Trophoblast cell (in vitro differentiated cells and primary cell): Measurements from ENCODE around the gene CACNA1C.

Experiments used
- DNase-seq, 2 donors: peaks; one replicate each; pipeline ENCODE4 v3.0.0-alpha.2; 2016
- H2AFZ ChIP-seq: 2 replicates; pipeline ENCODE4 v1.6.1; 2013; ENCODE audit warnings: low read length, moderate library complexity, mild to moderate bottlenecking; ENCODE audit not compliant: insufficient read depth, poor library complexity
- H2AK5ac ChIP-seq: 2 replicates; pipeline ENCODE4 v1.6.1; 2013; ENCODE audit warnings: mild to moderate bottlenecking, low read length
- H2BK120ac ChIP-seq: 2 replicates; pipeline ENCODE4 v1.6.1; 2013; ENCODE audit warnings: low read length, mild to moderate bottlenecking, moderate library complexity; ENCODE audit not compliant: insufficient read depth, poor library complexity
- H2BK12ac ChIP-seq: 2 replicates; pipeline ENCODE4 v1.6.1; 2013; ENCODE audit warnings: mild to moderate bottlenecking, low read length, moderate library complexity
- H2BK5ac ChIP-seq: 2 replicates; pipeline ENCODE4 v1.6.1; 2013; ENCODE audit warnings: low read length, low read depth, moderate library complexity, mild to moderate bottlenecking; ENCODE audit not compliant: poor library complexity
- H3K14ac ChIP-seq: 2 replicates; pipeline ENCODE4 v1.6.1; 2013; ENCODE audit warnings: mild to moderate bottlenecking, low read length
- H3K18ac ChIP-seq: 2 replicates; pipeline ENCODE4 v1.6.1; 2013; ENCODE audit warnings: mild to moderate bottlenecking, low read length
- H3K23ac ChIP-seq: 2 replicates; pipeline ENCODE4 v1.6.1; 2013; ENCODE audit warnings: low read length
- H3K27ac ChIP-seq: 2 replicates; pipeline ENCODE4 v1.5.1; 2013; ENCODE audit warnings: low read depth, mild to moderate bottlenecking, inconsistent platforms, low read length, moderate library complexity
- H3K27me3 ChIP-seq: 2 replicates; pipeline ENCODE4 v1.6.1; 2013; ENCODE audit warnings: inconsistent platforms, mild to moderate bottlenecking, low read length, moderate library complexity; ENCODE audit not compliant: insufficient read depth
- H3K36me3 ChIP-seq, 2 experiments: 1 replicate in 1 of 2; 2 replicates in 1 of 2; pipeline ENCODE4 v1.6.1; 2013; ENCODE audit warnings: low read length in 2 of 2, mild to moderate bottlenecking in 2 of 2, moderate library complexity in 1 of 2; ENCODE audit not compliant: insufficient read depth in 2 of 2, control insufficient read depth in 1 of 2
- H3K4ac ChIP-seq: 2 replicates; pipeline ENCODE4 v1.6.1; 2013; ENCODE audit warnings: low read depth, mild to moderate bottlenecking, low read length, moderate library complexity
- H3K4me1 ChIP-seq, 2 experiments: 1 replicate in 1 of 2; 2 replicates in 1 of 2; pipeline ENCODE4 v1.6.1; 2013; ENCODE audit warnings: low read length in 2 of 2, mild to moderate bottlenecking in 2 of 2, moderate library complexity in 1 of 2; ENCODE audit not compliant: insufficient read depth in 2 of 2, control insufficient read depth in 1 of 2
- H3K4me2 ChIP-seq: 2 replicates; pipeline ENCODE4 v1.6.1; 2013; ENCODE audit warnings: inconsistent platforms, mild to moderate bottlenecking, low read length, moderate library complexity
- H3K4me3 ChIP-seq: 2 replicates; pipeline ENCODE4 v1.5.1; 2013; ENCODE audit warnings: mild to moderate bottlenecking, low read depth, low read length, inconsistent platforms
- H3K79me1 ChIP-seq: one replicate; pipeline ENCODE4 v1.6.1; 2013; ENCODE audit warnings: low read length
- H3K79me2 ChIP-seq: 2 replicates; pipeline ENCODE4 v1.6.1; 2013; ENCODE audit warnings: low read length, mild to moderate bottlenecking; ENCODE audit not compliant: control insufficient read depth, insufficient read depth, poor library complexity
- H3K9ac ChIP-seq: 2 replicates; pipeline ENCODE4 v1.6.1; 2013; ENCODE audit warnings: mild to moderate bottlenecking, low read length
- H3K9me3 ChIP-seq: 2 replicates; pipeline ENCODE4 v1.6.1; 2013; ENCODE audit warnings: low read depth, mild to moderate bottlenecking, control low read depth, inconsistent platforms, low read length; ENCODE audit not compliant: insufficient read depth
- H4K12ac ChIP-seq: 2 replicates; pipeline ENCODE4 v1.6.1; 2013; ENCODE audit warnings: low read depth, mild to moderate bottlenecking, low read length, moderate library complexity
- H4K8ac ChIP-seq: 2 replicates; pipeline ENCODE4 v1.6.1; 2013; ENCODE audit warnings: low read depth, mild to moderate bottlenecking, low read length, moderate library complexity
- H4K91ac ChIP-seq: one replicate; pipeline ENCODE4 v1.6.1; 2013; ENCODE audit warnings: low read depth, mild to moderate bottlenecking, low read length, moderate library complexity
- WGBS: extraction: QIAGEN DNeasy Blood & Tissue Kit; methylation state at CpG from one replicate; pipeline ENCODE4 v1.1.7; 2013; ENCODE audit warnings: missing lambda C conversion rate; ENCODE audit not compliant: insufficient read length, insufficient coverage; ENCODE audit errors: extremely low coverage; 5-methylcytosine and 5-hydroxymethylcytosine counted together

CACNA1C gene

DNA sequence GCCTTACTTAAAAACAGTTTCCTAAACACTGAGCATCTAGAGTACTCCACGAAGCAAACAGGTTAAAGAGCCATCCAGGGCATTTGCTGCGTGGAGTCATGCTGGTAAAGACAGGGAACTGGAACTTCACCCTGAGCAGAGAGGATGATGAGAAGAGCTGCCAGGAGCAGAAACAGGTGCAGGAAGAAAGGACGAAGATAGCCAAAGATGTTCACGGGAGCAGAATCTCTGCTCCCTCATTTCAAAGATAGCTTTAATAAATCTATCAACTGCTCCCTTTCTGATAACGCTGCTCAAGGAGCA lies 461.2 kb downstream of the CACNA1C start:
- Histone ChIP-seq H2BK120ac (no peak overlapping the region), H3K4ac (no peak overlapping the region), H3K23ac (no peak overlapping the region), H3K4me1 (no peaks in the 10 kb centered on the region), H3K4me2 (no peak overlapping the region), H3K27ac (no peak overlapping the region), H4K91ac (no peak overlapping the region), H3K27me3 (no peaks in the 10 kb centered on the region), H4K8ac (no peak overlapping the region), H2AK5ac (no peak overlapping the region), H2BK12ac (no peak overlapping the region), H3K79me2 (no peaks in the 10 kb centered on the region), H3K79me1 (no peaks in the 10 kb centered on the region), H3K18ac (no peak overlapping the region), H2AFZ (no peak overlapping the region), H3K9ac (no peak overlapping the region), H4K12ac (no peak overlapping the region), H3K9me3 (no peaks in the 10 kb centered on the region), H3K4me3 (no peak overlapping the region), H2BK5ac (no peak overlapping the region), H3K36me3 (peaks cover 0 to under 1% of the 10 kb centered on the region in 2 experiments), H3K14ac (no peak overlapping the region)
- DNase-seq, result no peak
- no CpG with 5 or more reads among the region's 5 CpGs for WGBS

DNA sequence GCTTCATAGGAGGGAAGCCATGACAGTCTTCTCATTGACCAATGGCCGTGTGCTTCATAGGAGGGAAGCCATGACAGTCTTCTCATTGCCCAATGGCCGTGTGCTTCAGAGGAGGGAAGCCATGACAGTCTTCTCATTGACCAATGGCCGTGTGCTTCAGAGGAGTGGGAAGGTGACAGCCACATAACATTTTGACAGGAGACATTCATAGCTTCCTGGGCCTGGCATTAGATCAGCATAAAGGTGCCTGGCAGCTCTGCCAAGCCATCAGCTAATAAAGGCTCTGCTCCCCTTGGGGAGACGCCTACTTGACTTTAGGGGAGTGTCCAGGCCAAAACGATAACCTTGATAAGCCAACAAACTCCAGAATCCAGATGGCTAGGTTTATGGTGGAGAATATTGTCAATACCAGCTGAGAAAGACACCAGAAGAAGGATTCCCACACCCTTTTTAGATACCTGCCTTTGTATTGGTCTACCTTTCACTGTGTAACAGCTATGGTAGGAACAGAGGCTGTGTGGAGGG lies 468.0 kb downstream of the CACNA1C start:
- H3K9me3 ChIP-seq, result peaks cover 7% of the 10 kb centered on the region
- H4K12ac ChIP-seq, result no peak overlapping the region
- H2AK5ac ChIP-seq, result no peak overlapping the region
- H2AFZ ChIP-seq, result no peak overlapping the region
- H2BK12ac ChIP-seq, result no peak overlapping the region
- no peak overlapping the region for H4K8ac ChIP-seq
- H3K4me2 ChIP-seq, result no peak overlapping the region
- H3K36me3 ChIP-seq, result peaks cover 5 to 6% of the 10 kb centered on the region in 2 experiments
- H3K14ac ChIP-seq, result no peak overlapping the region
- H2BK5ac ChIP-seq, result no peak overlapping the region
- H3K18ac ChIP-seq, result no peak overlapping the region
- H3K27ac ChIP-seq, result no peak overlapping the region
- no peak overlapping the region for H3K23ac ChIP-seq
- no peaks in the 10 kb centered on the region for H3K27me3 ChIP-seq
- no peak overlapping the region for H4K91ac ChIP-seq
- H3K4ac ChIP-seq, result no peak overlapping the region
- no peak overlapping the region for H3K4me3 ChIP-seq
- H3K79me2 ChIP-seq, result no peaks in the 10 kb centered on the region
- H3K79me1 ChIP-seq, result no peaks in the 10 kb centered on the region
- no CpG with 5 or more reads among the region's 5 CpGs for WGBS
- no peaks in the 10 kb centered on the region for H3K4me1 ChIP-seq
- H3K9ac ChIP-seq, result no peak overlapping the region
- H2BK120ac ChIP-seq, result no peak overlapping the region
- no peak for DNase-seq

DNA sequence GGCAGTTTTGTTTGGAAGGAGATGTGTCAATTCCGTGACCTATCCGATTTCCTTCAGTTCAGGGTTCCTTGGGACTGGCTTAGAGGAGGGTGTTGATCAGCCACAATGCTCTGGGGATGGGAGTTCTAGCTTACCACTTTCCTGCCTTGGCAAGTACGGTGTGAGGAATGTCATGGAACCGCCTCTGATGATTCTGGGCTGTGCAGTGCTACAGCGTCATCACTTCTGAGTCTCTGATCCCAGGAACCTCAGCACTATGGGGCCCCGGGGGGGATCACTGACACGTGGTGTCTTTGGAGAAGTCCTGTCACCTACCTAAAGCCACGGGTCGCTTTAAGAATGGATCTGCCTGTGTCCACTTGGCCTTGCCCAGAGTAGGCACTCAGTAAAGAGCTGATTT lies 470.5 kb downstream of the CACNA1C start:
- Histone ChIP-seq H3K23ac (no peak overlapping the region), H4K91ac (no peak overlapping the region), H3K9me3 (peaks cover 7% of the 10 kb centered on the region), H3K36me3 (peaks cover 5 to 6% of the 10 kb centered on the region in 2 experiments), H2BK120ac (no peak overlapping the region), H3K4me1 (peaks cover under 1 to 1% of the 10 kb centered on the region in 2 experiments), H3K4ac (no peak overlapping the region), H3K14ac (no peak overlapping the region), H3K4me3 (no peak overlapping the region), H2AFZ (no peak overlapping the region), H2BK12ac (no peak overlapping the region), H4K8ac (no peak overlapping the region), H4K12ac (no peak overlapping the region), H3K79me1 (no peaks in the 10 kb centered on the region), H3K4me2 (no peak overlapping the region), H3K18ac (no peak overlapping the region), H3K79me2 (no peaks in the 10 kb centered on the region), H3K9ac (no peak overlapping the region), H3K27me3 (no peaks in the 10 kb centered on the region), H2AK5ac (no peak overlapping the region), H2BK5ac (no peak overlapping the region), H3K27ac (no peak overlapping the region)
- no CpG with 5 or more reads among the region's 9 CpGs for WGBS
- no peak for DNase-seq

DNA sequence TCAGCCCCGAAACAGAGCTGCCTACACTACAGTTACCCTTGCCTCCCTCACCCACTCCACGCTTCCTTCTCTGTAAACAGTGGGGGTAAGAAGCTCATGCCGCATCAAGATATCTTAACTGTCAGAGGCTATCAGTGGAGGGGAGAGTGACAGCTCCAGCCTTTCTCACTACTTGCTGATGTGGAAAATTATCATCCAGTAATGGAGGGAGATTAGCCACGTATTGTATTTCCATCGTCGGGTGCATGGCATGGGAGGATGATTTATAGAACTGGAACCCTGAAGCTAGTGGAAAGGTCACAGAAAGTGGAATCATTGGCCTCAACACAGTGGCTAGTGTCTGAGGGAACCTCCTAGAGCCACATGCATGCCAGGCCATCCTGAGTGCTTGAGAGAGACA lies 471.1 kb downstream of the CACNA1C start:
- Histone ChIP-seq H2BK120ac (no peak overlapping the region), H3K79me2 (no peaks in the 10 kb centered on the region), H3K23ac (no peak overlapping the region), H2BK12ac (no peak overlapping the region), H3K4ac (no peak overlapping the region), H3K4me1 (peaks cover 3 to 6% of the 10 kb centered on the region in 2 experiments), H3K18ac (no peak overlapping the region), H2AFZ (no peak overlapping the region), H3K14ac (no peak overlapping the region), H3K9me3 (peaks cover 7% of the 10 kb centered on the region), H3K4me3 (no peak overlapping the region), H2AK5ac (no peak overlapping the region), H3K4me2 (no peak overlapping the region), H3K27me3 (no peaks in the 10 kb centered on the region), H3K79me1 (no peaks in the 10 kb centered on the region), H4K91ac (no peak overlapping the region), H2BK5ac (no peak overlapping the region), H4K12ac (no peak overlapping the region), H3K36me3 (peaks cover 5 to 6% of the 10 kb centered on the region in 2 experiments), H3K27ac (no peak overlapping the region), H4K8ac (no peak overlapping the region), H3K9ac (no peak overlapping the region)
- no CpG with 5 or more reads among the region's 6 CpGs for WGBS
- no peak for DNase-seq
